H1 (cell line): Measurements from ENCODE around the gene NMRK1. TPM values are rescaled to one million over a fixed set of nuclear protein-coding genes. Genes with fewer than 3 reads are reported as not detected.

Experiments
- CTCF ChIP-seq, 3 experiments: IDR thresholded peaks; 1 replicate in 2 of 3; 2 replicates in 1 of 3; pipeline versions ENCODE4 v1.5.1 to v1.6.1; 2011; ENCODE audit warnings: low read length in 3 of 3, mild to moderate bottlenecking in 3 of 3, inconsistent platforms in 2 of 3, low read depth in 1 of 3, moderate library complexity in 1 of 3; ENCODE audit not compliant: insufficient read depth in 1 of 3; ENCODE audit errors: control extremely low read depth in 1 of 3
- GABPA ChIP-seq: IDR thresholded peaks from 2 replicates; pipeline ENCODE4 v1.6.1; 2011; ENCODE audit warnings: mild to moderate bottlenecking, low read length, moderate library complexity, borderline replicate concordance; ENCODE audit not compliant: insufficient read depth
- polyA plus RNA-seq, 7 experiments: library from polyadenylated mRNA; depleted of rRNA in 3 of 7; stranded (reverse) in 5 of 7; unstranded in 2 of 7; fragments of >200 nt in 5 of 7; fragments of 200-250 nt in 2 of 7; gene quantifications; 1 replicate in 5 of 7; 2 replicates in 1 of 7; 4 replicates in 1 of 7; pipeline versions ENCODE4 v1.2.1 to v1.2.3, GENCODE V29; 2011 to 2013; ENCODE audit warnings: missing spikeins in 2 of 7, mixed read lengths in 2 of 7
- total RNA-seq: library from RNA; stranded (reverse); fragmentation: NEBNext Ultra II Directional; extraction: Animal tissue kit (Norgen Biotek cat#: 25700); gene quantifications from 2 replicates; pipeline ENCODE4 v1.2.1, GENCODE V29; 2021

Gene NMRK1
- total and polyA plus RNA-seq, 2 of the 8 experiments (the other 6 are each of a cell fraction or from before 2014, with no cell fraction given): 5.8 to 8.1 TPM

- no peak for TF ChIP-seq CTCF (IDR thresholded peaks at IDR 0.05; ENCODE audit: control extremely low read depth in 1 of 3, insufficient read depth in 1 of 3, low read depth in 1 of 3, low read length in 3 of 3)
- no peak for TF ChIP-seq GABPA
Measured at GRCh38 chr9:75039009-75039408, 48.9 kb downstream of the NMRK1 start (continued).
